ENCODE measurements around the gene LILRB5.

The LILRB5 gene

GRCh38 chr19:54299515-54299914, 42.4 kb upstream of the LILRB5 start:
- no peaks in the 10 kb centered on the region for H3K4me1 ChIP-seq (ENCODE audit: insufficient read depth, low read length, severe bottlenecking)

DNA sequence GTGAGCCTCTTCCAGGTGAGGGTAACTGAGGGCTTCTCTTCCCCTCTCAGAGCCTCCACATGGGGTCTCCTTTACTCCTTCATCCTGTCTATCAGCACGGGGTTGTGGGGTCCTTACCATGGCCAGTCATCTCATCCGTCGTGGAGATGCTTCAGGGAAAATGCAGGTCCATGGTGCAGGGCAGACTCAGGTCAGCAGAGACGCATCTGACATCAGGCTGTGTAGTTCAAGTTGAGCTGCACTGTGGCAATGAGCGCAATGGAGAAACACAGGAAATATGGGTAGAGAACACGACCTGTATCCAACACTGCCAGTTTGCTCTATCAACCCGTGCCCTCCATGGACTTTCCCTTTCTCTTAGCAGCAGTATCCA, 42.0 kb upstream of the LILRB5 start:
- Histone ChIP-seq H3K9me3 (ENCODE audit: low read length) (no peaks in the 10 kb centered on the region), H3K27ac (ENCODE audit: low read depth, low read length, poor library complexity, severe bottlenecking) (no peak overlapping the region), H2AFZ (ENCODE audit: low read length) (no peak overlapping the region), H3K9me2 (ENCODE audit: low read depth, low read length) (no peaks in the 10 kb centered on the region), H3F3A (ENCODE audit: insufficient read depth, low read length) (no peaks in the 10 kb centered on the region), H3K4me2 (ENCODE audit: low read length) (no peak overlapping the region), H4K20me1 (ENCODE audit: insufficient read depth, low read length) (no peaks in the 10 kb centered on the region), H3K36me3 (ENCODE audit: insufficient read depth, low read length) (no peaks in the 10 kb centered on the region), H3K9ac (ENCODE audit: low read length) (no peak overlapping the region), H3K4me1 (ENCODE audit: insufficient read depth, low read length, severe bottlenecking) (no peaks in the 10 kb centered on the region), H3K27me3 (ENCODE audit: insufficient read depth, low read length) (no peaks in the 10 kb centered on the region), H3K79me2 (ENCODE audit: insufficient read depth, low read length) (no peaks in the 10 kb centered on the region), H3K4me3 (ENCODE audit: low read depth, low read length, poor library complexity, severe bottlenecking) (no peak overlapping the region)
- TF ChIP-seq EZH2 (IDR thresholded peaks at IDR 0.05; ENCODE audit: borderline replicate concordance, low read length) (no peak), CTCF (IDR thresholded peaks at IDR 0.05; ENCODE audit: low read length) (no peak)

More at GRCh38 chr19:54299515-54299914, 42.4 kb upstream of the LILRB5 start:
- Histone ChIP-seq H3F3A (ENCODE audit: insufficient read depth, low read length) (no peaks in the 10 kb centered on the region), H4K20me1 (ENCODE audit: insufficient read depth, low read length) (no peaks in the 10 kb centered on the region), H3K27ac (ENCODE audit: low read depth, low read length, poor library complexity, severe bottlenecking) (no peak overlapping the region), H3K9me2 (ENCODE audit: low read depth, low read length) (no peaks in the 10 kb centered on the region), H3K9ac (ENCODE audit: low read length) (no peak overlapping the region), H3K9me3 (ENCODE audit: low read length) (no peaks in the 10 kb centered on the region), H3K36me3 (ENCODE audit: insufficient read depth, low read length) (no peaks in the 10 kb centered on the region), H3K4me2 (ENCODE audit: low read length) (no peak overlapping the region), H3K4me3 (ENCODE audit: low read depth, low read length, poor library complexity, severe bottlenecking) (no peak overlapping the region), H3K79me2 (ENCODE audit: insufficient read depth, low read length) (no peaks in the 10 kb centered on the region), H2AFZ (ENCODE audit: low read length) (no peak overlapping the region), H3K27me3 (ENCODE audit: insufficient read depth, low read length) (no peaks in the 10 kb centered on the region)
- TF ChIP-seq CTCF (IDR thresholded peaks at IDR 0.05; ENCODE audit: low read length) (no peak), EZH2 (IDR thresholded peaks at IDR 0.05; ENCODE audit: borderline replicate concordance, low read length) (no peak)

- no peaks in the 10 kb centered on the region for H3F3A ChIP-seq (ENCODE audit: insufficient read depth, low read length)
- no peaks in the 10 kb centered on the region for H3K36me3 ChIP-seq (ENCODE audit: insufficient read depth, low read length)
- no peaks in the 10 kb centered on the region for H3K27me3 ChIP-seq (ENCODE audit: insufficient read depth, low read length)
- TF ChIP-seq EZH2 (IDR thresholded peaks at IDR 0.05; ENCODE audit: borderline replicate concordance, low read length), result no peak
- TF ChIP-seq CTCF (IDR thresholded peaks at IDR 0.05; ENCODE audit: low read length), result no peak
- no peaks in the 10 kb centered on the region for H4K20me1 ChIP-seq (ENCODE audit: insufficient read depth, low read length)
- H3K4me3 ChIP-seq (ENCODE audit: low read depth, low read length, poor library complexity, severe bottlenecking), result no peak overlapping the region
- no peak overlapping the region for H3K27ac ChIP-seq (ENCODE audit: low read depth, low read length, poor library complexity, severe bottlenecking)
- no peaks in the 10 kb centered on the region for H3K9me2 ChIP-seq (ENCODE audit: low read depth, low read length)
- H3K4me2 ChIP-seq (ENCODE audit: low read length), result no peak overlapping the region
- no peak overlapping the region for H2AFZ ChIP-seq (ENCODE audit: low read length)
- H3K4me1 ChIP-seq (ENCODE audit: insufficient read depth, low read length, severe bottlenecking), result no peaks in the 10 kb centered on the region
- H3K79me2 ChIP-seq (ENCODE audit: insufficient read depth, low read length), result no peaks in the 10 kb centered on the region
- no peak overlapping the region for H3K9ac ChIP-seq (ENCODE audit: low read length)
- no peaks in the 10 kb centered on the region for H3K9me3 ChIP-seq (ENCODE audit: low read length)
Measured at GRCh38 chr19:54298357-54299125, 41.5 kb upstream of the LILRB5 start.
